ENCODE results near the gene TMEM87A.
"Not testable (repeated sequence)": the region's sequence is repeated elsewhere in the genome, so short reads cannot be mapped to it uniquely, and the experiment has no call there.

TMEM87A gene

GRCh38 chr15:42239528-42240182 lies 33.6 kb downstream of the TMEM87A start:
- CTCF ChIA-PET, result no interaction called here
- Histone ChIP-seq H3K36me3 (ENCODE audit: control insufficient read depth in 4 of 4, insufficient read depth in 4 of 4, low read length in 3 of 4) (peaks cover 15 to 58% (median 37%) of the 10 kb centered on the region in 4 experiments), H3K9me3 (ENCODE audit: control extremely low read depth in 1 of 5, control insufficient read depth in 4 of 5, insufficient read depth in 2 of 5, low read depth in 1 of 5, low read length in 4 of 5) (no peaks in the 10 kb centered on the region), H3K4me1 (ENCODE audit: control extremely low read depth in 1 of 4, control insufficient read depth in 4 of 4, insufficient read depth in 4 of 4, low read length in 3 of 4) (no peaks in the 10 kb centered on the region), H3K4me3 (ENCODE audit: control insufficient read depth in 1 of 7, extremely low read depth in 1 of 7, insufficient read depth in 4 of 7, low read depth in 2 of 7, low read length in 6 of 7) (no peak overlapping the region), H3K27me3 (replicated peaks in 2 of 5; ENCODE audit: control insufficient read depth in 4 of 5, insufficient read depth in 5 of 5, low read length in 4 of 5) (no peaks in the 10 kb centered on the region), H3K27ac (ENCODE audit: insufficient read depth in 1 of 2, low read depth in 1 of 2, low read length in 2 of 2, poor library complexity in 1 of 2, severe bottlenecking in 2 of 2) (no peak overlapping the region)
- no peak for DNase-seq
- POLR2A ChIA-PET, result no interaction called here

- ChIA-PET POLR2A (no interaction called here), CTCF (interaction anchor here (1.1 kb wide), 1 partner anchor 197 kb away, joined by 3 read pairs; no protein-coding TSS in a partner anchor)
- Histone ChIP-seq H3K4me1 (ENCODE audit: control extremely low read depth in 1 of 4, control insufficient read depth in 4 of 4, insufficient read depth in 4 of 4, low read length in 3 of 4) (no peaks in the 10 kb centered on the region), H3K27me3 (replicated peaks in 2 of 5; ENCODE audit: control insufficient read depth in 4 of 5, insufficient read depth in 5 of 5, low read length in 4 of 5) (no peaks in the 10 kb centered on the region), H3K27ac (ENCODE audit: insufficient read depth in 1 of 2, low read depth in 1 of 2, low read length in 2 of 2, poor library complexity in 1 of 2, severe bottlenecking in 2 of 2) (no peak overlapping the region), H3K9me3 (ENCODE audit: control extremely low read depth in 1 of 5, control insufficient read depth in 4 of 5, insufficient read depth in 2 of 5, low read depth in 1 of 5, low read length in 4 of 5) (no peaks in the 10 kb centered on the region), H3K36me3 (ENCODE audit: control insufficient read depth in 4 of 4, insufficient read depth in 4 of 4, low read length in 3 of 4) (peaks cover 11 to 74% (median 48%) of the 10 kb centered on the region in 4 experiments), H3K4me3 (ENCODE audit: control insufficient read depth in 1 of 7, extremely low read depth in 1 of 7, insufficient read depth in 4 of 7, low read depth in 2 of 7, low read length in 6 of 7) (no peak overlapping the region)
- no CpG with 5 or more reads among the region's 2 CpGs for WGBS (ENCODE audit: insufficient coverage)
- no peak for DNase-seq
Observed at GRCh38 chr15:42233107-42233506, 40.1 kb downstream of the TMEM87A start.

GRCh38 chr15:42232606-42233005 lies 40.6 kb downstream of the TMEM87A start:
- POLR2A ChIA-PET, result no interaction called here

GRCh38 chr15:42231088-42231487 lies 42.1 kb downstream of the TMEM87A start:
- Histone ChIP-seq H3K4me3 (ENCODE audit: control insufficient read depth in 1 of 7, extremely low read depth in 1 of 7, insufficient read depth in 4 of 7, low read depth in 2 of 7, low read length in 6 of 7) (no peak overlapping the region), H3K27ac (ENCODE audit: insufficient read depth in 1 of 2, low read depth in 1 of 2, low read length in 2 of 2, poor library complexity in 1 of 2, severe bottlenecking in 2 of 2) (no peak overlapping the region), H3K36me3 (ENCODE audit: control insufficient read depth in 4 of 4, insufficient read depth in 4 of 4, low read length in 3 of 4) (peaks cover 14 to 74% (median 46%) of the 10 kb centered on the region in 4 experiments), H3K9me3 (ENCODE audit: control extremely low read depth in 1 of 5, control insufficient read depth in 4 of 5, insufficient read depth in 2 of 5, low read depth in 1 of 5, low read length in 4 of 5) (no peaks in the 10 kb centered on the region), H3K4me1 (ENCODE audit: control extremely low read depth in 1 of 4, control insufficient read depth in 4 of 4, insufficient read depth in 4 of 4, low read length in 3 of 4) (no peaks in the 10 kb centered on the region), H3K27me3 (replicated peaks in 2 of 5; ENCODE audit: control insufficient read depth in 4 of 5, insufficient read depth in 5 of 5, low read length in 4 of 5) (no peaks in the 10 kb centered on the region)
- POLR2A ChIA-PET, result no interaction called here
- CTCF ChIA-PET, result interaction anchor here (1.0 kb wide), 1 partner anchor 14 kb away, joined by 3 read pairs; no protein-coding TSS in a partner anchor
- DNase-seq, result no peak
- 100% methylated on average over 1 of the region's 1 CpG for WGBS (ENCODE audit: insufficient coverage)

More at GRCh38 chr15:42232606-42233005, 40.6 kb downstream of the TMEM87A start:
- no peaks in the 10 kb centered on the region for H3K4me1 ChIP-seq (ENCODE audit: control extremely low read depth in 1 of 4, control insufficient read depth in 4 of 4, insufficient read depth in 4 of 4, low read length in 3 of 4)
- no peak for DNase-seq
- peaks cover 11 to 74% (median 48%) of the 10 kb centered on the region in 4 experiments for H3K36me3 ChIP-seq (ENCODE audit: control insufficient read depth in 4 of 4, insufficient read depth in 4 of 4, low read length in 3 of 4)
- CTCF ChIA-PET, result interaction anchor here (1.1 kb wide), 1 partner anchor 197 kb away, joined by 3 read pairs; no protein-coding TSS in a partner anchor
- H3K27ac ChIP-seq (ENCODE audit: insufficient read depth in 1 of 2, low read depth in 1 of 2, low read length in 2 of 2, poor library complexity in 1 of 2, severe bottlenecking in 2 of 2), result no peak overlapping the region
- H3K9me3 ChIP-seq (ENCODE audit: control extremely low read depth in 1 of 5, control insufficient read depth in 4 of 5, insufficient read depth in 2 of 5, low read depth in 1 of 5, low read length in 4 of 5), result no peaks in the 10 kb centered on the region
- H3K27me3 ChIP-seq (replicated peaks in 2 of 5; ENCODE audit: control insufficient read depth in 4 of 5, insufficient read depth in 5 of 5, low read length in 4 of 5), result no peaks in the 10 kb centered on the region
- H3K4me3 ChIP-seq (ENCODE audit: control insufficient read depth in 1 of 7, extremely low read depth in 1 of 7, insufficient read depth in 4 of 7, low read depth in 2 of 7, low read length in 6 of 7), result no peak overlapping the region
- 100% methylated on average over 2 of the region's 5 CpGs for WGBS (ENCODE audit: insufficient coverage)

- POLR2A ChIA-PET, result interaction anchor here (0.6 kb wide), 1 partner anchor 32 kb away, joined by 5 read pairs; no protein-coding TSS in a partner anchor
- DNase-seq; H3K4me1 ChIP-seq (ENCODE audit: control extremely low read depth in 1 of 4, control insufficient read depth in 4 of 4, insufficient read depth in 4 of 4, low read length in 3 of 4); H3K9me3 ChIP-seq (ENCODE audit: control extremely low read depth in 1 of 5, control insufficient read depth in 4 of 5, insufficient read depth in 2 of 5, low read depth in 1 of 5, low read length in 4 of 5); H3K4me3 ChIP-seq (ENCODE audit: control insufficient read depth in 1 of 7, extremely low read depth in 1 of 7, insufficient read depth in 4 of 7, low read depth in 2 of 7, low read length in 6 of 7); H3K27ac ChIP-seq (ENCODE audit: insufficient read depth in 1 of 2, low read depth in 1 of 2, low read length in 2 of 2, poor library complexity in 1 of 2, severe bottlenecking in 2 of 2); H3K27me3 ChIP-seq (replicated peaks in 2 of 5; ENCODE audit: control insufficient read depth in 4 of 5, insufficient read depth in 5 of 5, low read length in 4 of 5): not testable (repeated sequence)
- CTCF ChIA-PET, result interaction anchor here (2.0 kb wide), 1 partner anchor 9 kb away, joined by 6 read pairs; no protein-coding TSS in a partner anchor
- peaks cover 12 to 78% (median 49%) of the 10 kb centered on the region in 4 experiments for H3K36me3 ChIP-seq (ENCODE audit: control insufficient read depth in 4 of 4, insufficient read depth in 4 of 4, low read length in 3 of 4)
- WGBS (ENCODE audit: insufficient coverage), result 100% methylated on average over 1 of the region's 5 CpGs
Observed at GRCh38 chr15:42228981-42229380, 44.3 kb downstream of the TMEM87A start.

- Histone ChIP-seq H3K36me3 (ENCODE audit: control insufficient read depth in 4 of 4, insufficient read depth in 4 of 4, low read length in 3 of 4) (peaks cover 16 to 77% (median 48%) of the 10 kb centered on the region in 4 experiments), H3K4me1 (ENCODE audit: control extremely low read depth in 1 of 4, control insufficient read depth in 4 of 4, insufficient read depth in 4 of 4, low read length in 3 of 4) (no peaks in the 10 kb centered on the region), H3K4me3 (ENCODE audit: control insufficient read depth in 1 of 7, extremely low read depth in 1 of 7, insufficient read depth in 4 of 7, low read depth in 2 of 7, low read length in 6 of 7) (no peak overlapping the region), H3K27me3 (replicated peaks in 2 of 5; ENCODE audit: control insufficient read depth in 4 of 5, insufficient read depth in 5 of 5, low read length in 4 of 5) (no peaks in the 10 kb centered on the region), H3K27ac (ENCODE audit: insufficient read depth in 1 of 2, low read depth in 1 of 2, low read length in 2 of 2, poor library complexity in 1 of 2, severe bottlenecking in 2 of 2) (no peak overlapping the region), H3K9me3 (ENCODE audit: control extremely low read depth in 1 of 5, control insufficient read depth in 4 of 5, insufficient read depth in 2 of 5, low read depth in 1 of 5, low read length in 4 of 5) (no peaks in the 10 kb centered on the region)
- DNase-seq, result no peak
- POLR2A ChIA-PET, result no interaction called here
- CTCF ChIA-PET, result no interaction called here
- no CpG with 5 or more reads among the region's 1 CpG for WGBS (ENCODE audit: insufficient coverage)
Observed at GRCh38 chr15:42228036-42228435, 45.2 kb downstream of the TMEM87A start.

- no peak for DNase-seq
- Histone ChIP-seq H3K4me3 (ENCODE audit: control insufficient read depth in 1 of 7, extremely low read depth in 1 of 7, insufficient read depth in 4 of 7, low read depth in 2 of 7, low read length in 6 of 7) (no peak overlapping the region), H3K4me1 (ENCODE audit: control extremely low read depth in 1 of 4, control insufficient read depth in 4 of 4, insufficient read depth in 4 of 4, low read length in 3 of 4) (no peaks in the 10 kb centered on the region), H3K36me3 (ENCODE audit: control insufficient read depth in 4 of 4, insufficient read depth in 4 of 4, low read length in 3 of 4) (peaks cover 16 to 75% (median 46%) of the 10 kb centered on the region in 4 experiments), H3K27me3 (replicated peaks in 2 of 5; ENCODE audit: control insufficient read depth in 4 of 5, insufficient read depth in 5 of 5, low read length in 4 of 5) (no peaks in the 10 kb centered on the region), H3K9me3 (ENCODE audit: control extremely low read depth in 1 of 5, control insufficient read depth in 4 of 5, insufficient read depth in 2 of 5, low read depth in 1 of 5, low read length in 4 of 5) (no peaks in the 10 kb centered on the region), H3K27ac (ENCODE audit: insufficient read depth in 1 of 2, low read depth in 1 of 2, low read length in 2 of 2, poor library complexity in 1 of 2, severe bottlenecking in 2 of 2) (no peak overlapping the region)
- POLR2A ChIA-PET, result no interaction called here
- WGBS (ENCODE audit: insufficient coverage), result 100% methylated on average over 3 of the region's 5 CpGs
- CTCF ChIA-PET, result interaction anchor here (1.1 kb wide), 1 partner anchor 49 kb away, joined by 3 read pairs; no protein-coding TSS in a partner anchor
Observed at GRCh38 chr15:42226648-42227047, 46.6 kb downstream of the TMEM87A start.

All from common myeloid progenitor, CD34-positive (primary cell).